ENCODE data around the gene ZNF12.

ZNF12 gene

DNA sequence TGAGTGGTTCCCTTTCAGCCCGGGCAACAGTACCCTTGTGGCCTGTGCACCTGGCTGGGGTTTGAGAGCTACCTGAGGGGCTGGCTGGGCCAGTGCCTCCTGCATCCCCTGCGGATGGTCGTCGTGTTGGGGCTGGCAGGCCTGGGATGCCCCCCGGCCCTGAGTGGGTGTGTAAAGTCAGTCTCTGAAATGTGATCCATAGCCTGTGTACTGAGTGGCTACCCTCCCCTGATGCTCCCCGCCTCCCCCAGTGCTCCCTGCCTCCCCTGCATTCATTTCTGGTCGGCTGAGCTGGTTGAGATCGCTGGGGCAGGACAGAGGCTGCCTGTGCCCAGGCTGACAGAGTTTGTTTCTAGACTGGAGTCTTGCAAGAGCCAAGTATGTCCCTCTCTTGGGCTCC, 60.3 kb downstream of the ZNF12 start:
- no peak for DNase-seq

DNA sequence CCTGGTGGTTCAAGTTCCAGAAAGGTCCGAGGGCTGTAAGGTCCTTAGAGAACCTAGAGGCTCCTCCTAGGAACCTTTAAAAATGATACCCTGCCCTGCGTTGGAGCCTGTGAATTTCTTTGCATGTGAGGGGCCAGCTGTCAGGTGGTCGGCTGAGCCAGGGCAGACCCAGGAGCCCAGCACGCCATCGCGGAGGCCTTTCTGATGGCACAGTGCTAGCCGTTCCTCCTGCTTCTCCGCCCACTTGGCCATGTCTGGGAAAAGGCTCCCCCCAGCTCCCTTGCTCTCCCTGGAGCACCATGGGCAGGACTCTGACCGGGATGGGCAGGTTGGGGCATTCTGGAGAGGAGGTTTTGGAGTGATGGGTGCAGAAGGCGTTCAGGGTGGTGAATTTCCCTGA, 62.0 kb downstream of the ZNF12 start:
- no peak for DNase-seq

DNA sequence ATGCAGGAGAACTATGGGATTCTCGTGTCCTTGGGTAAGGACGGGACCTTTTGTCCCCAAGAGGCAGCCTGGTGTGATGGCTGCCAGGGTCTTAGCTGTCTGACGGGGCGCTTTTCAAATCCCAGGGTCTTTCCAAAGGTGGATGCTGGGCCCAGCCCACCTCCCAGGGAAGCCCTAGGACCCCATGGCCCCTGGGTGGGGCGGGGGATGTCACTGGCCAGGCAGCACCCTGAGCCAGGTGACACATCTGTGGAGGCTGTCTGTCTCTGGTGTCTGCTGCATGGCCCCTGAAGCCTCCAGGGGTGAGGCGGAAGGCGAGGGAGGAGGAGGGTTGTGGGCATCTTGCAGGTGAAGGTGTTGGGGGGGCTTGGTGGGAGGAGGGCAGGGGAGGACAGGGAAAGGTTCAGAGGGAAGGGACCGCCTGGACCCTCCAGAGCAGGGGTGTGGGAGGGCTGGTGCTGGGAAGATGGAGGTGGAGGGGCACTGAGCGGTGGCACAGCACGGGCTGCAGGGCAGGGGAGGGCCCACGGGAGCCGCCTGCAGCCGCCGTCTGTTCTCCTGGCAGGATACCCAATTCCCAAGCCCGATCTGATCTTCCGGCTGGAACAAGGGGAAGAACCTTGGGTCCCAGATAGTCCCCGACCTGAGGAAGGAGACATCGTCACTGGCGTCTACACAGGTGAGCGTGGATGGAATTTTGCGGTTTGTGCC, 62.7 kb downstream of the ZNF12 start:
- DNase-seq, result no peak

DNA sequence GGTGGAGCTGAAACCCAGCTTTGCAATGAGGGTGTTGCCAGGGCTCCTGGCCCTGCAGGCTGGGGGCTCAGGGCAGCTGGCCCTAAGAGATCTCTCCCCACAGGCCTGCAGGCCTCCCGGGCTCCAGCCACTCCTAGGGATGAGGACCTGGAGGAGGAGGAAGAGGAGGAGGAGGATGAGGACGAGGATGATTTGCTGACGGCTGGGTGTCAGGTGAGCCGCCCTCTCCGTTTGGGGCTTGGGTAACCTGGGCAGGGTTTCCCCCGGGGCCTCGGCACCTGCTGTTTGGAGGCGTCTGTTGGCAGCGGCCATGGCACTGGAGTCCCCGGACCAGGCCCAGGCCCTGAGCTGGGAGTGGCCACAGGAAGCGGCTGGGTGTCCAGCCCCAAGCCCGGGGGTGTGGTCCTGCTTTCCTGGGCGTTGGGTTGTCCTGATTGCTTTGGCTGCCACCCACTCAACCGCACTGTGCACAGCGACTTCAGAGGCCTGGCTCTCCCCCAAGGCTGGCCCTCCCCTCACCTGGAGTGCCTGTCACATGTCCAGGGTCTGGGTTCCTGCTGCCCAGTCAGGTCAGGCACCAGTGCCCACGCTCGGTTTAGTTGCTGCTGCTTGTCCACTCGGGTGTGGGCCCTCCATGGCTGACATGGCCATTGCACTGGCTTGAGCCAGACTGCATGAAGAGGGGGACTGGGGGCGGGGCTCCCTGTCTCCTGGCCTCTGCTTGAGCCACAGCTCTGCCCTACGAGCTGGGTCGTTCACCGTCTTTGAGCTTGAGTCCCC, 63.7 kb downstream of the ZNF12 start:
- no peak for DNase-seq

DNA sequence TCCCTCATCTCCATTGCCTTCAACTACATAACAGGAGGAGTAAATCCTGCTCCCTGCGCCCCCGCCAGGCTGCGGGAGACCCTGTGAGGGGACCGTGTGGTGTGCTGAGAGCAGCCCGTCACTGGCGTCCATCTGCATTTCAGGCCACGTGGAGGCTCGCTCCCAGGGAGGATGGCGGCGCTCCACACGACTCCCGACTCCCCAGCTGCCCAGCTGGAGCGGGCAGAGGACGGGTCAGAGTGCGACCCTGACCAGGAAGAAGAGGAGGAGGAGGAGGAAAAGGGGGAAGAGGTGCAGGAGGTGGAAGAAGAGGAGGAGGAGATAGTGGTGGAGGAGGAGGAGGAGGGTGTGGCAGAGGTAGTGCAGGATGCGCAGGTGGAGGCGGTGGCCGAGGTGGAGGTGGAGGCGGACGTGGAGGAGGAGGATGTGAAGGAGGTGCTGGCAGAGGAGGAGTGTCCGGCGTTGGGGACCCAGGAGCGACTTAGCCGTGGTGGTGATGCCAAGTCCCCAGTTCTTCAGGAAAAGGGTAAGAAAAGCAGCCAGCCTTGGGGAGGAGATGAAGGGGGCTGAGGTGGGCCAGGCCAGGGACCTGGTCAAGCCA, 64.4 kb downstream of the ZNF12 start:
- DNase-seq, result no peak

DNA sequence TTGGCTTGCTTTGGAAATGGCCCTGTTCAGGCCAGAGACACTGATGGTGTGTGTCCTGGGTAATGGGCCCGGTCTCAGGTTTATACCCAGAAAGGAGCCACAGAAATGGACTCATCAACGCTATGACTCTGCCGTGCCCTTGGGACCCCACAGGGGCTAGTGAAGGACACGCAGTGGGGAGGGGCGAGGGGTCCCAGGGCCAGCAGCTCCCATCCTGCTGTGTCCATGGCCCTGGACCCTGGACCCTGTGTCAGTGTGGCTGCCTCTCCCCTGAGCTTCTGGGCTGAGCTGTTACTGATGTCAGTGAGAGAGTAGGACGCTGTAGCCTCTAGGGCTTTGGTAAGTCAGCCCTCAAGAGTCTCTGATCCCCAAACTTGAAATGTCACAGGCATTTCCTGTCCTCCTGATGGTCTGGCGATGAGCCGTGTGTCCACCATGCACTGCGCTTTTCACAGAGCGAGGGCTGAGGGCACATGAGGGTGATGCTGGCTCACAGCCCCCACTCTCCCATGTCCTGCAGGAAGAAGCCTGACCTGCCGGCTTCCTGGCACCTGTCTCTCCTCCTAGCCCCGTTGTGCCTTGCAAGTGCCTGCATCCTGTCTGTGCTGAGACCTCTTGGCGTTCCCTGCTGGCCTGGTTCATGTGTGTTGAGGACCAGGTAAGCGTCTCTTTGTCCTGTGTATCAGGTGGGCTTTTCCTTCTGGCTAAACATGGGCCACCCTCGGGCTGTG, 65.3 kb downstream of the ZNF12 start:
- DNase-seq, result no peak

DNA sequence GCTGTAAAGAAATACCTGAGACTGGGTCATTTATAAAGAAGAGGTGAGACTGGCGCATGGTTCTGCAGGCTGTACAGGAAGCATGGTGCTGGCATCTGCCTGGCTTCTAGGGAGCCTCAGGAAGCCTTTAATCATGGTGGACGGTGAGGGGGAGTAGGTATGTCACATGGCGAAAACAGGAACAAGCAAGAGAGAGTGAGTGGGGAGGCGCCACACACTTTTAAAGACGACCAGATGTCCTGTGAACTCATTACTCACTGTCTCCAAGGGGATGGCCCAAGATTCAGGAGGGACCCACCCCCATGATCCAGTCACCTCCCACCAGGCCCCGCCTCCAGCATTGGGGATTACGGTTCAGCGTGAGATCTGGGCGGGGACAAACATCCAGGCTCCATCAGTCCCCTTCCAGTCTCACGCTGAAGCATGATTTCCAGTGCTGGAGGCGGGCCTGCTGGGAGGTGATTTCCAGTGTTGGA, 66.5 kb downstream of the ZNF12 start:
- no peak for DNase-seq

DNA sequence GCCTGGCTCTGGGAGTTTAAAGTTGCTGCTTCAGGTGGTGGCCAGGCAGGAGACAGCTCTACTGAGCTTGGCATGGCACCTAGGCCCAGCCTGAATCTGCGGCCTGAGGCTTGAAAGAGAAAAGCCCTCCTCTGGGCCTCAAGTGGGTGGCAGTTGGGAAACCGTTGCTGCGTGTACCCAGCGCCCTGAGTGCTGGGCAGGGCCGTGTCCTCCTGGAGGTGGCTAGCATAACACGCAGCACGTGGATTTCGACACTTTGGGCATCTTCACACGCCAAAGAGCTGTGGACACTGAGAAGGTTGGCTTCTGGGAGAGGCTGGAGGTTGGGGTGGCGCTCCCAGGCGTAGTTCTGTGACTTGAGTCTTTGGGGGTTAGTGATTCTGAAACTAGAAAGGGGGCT, 67.1 kb downstream of the ZNF12 start:
- no peak for DNase-seq

DNA sequence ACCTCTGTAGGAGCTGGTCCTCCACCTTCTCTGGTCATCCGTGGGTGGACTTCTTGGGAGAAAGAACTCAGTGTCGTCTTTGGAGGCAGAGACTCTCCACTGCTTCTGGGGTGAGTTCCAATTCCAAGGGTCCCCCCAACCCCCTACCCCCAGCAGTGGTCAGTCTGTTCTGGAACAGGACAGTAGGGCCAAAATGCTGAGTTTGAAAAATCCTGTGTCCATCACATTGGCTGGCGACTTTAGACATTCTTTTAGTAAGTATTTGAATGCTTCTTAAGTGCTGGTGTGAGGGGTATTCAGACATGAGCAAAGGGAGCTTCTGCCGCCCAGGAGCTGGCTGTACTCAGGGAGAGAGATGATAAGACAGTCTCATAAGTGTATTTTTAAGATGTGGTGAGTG, 67.7 kb downstream of the ZNF12 start:
- no peak for DNase-seq
